T-helper 17 cell (primary cell): ENCODE measurements around the gene CD160. TPM values are rescaled to one million over a fixed set of nuclear protein-coding genes. Genes with fewer than 3 reads are reported as not detected.
A peak's percentile ranks its signal among the peaks of the same experiment; 100 is the strongest.
"Not testable (repeated sequence)": the region's sequence is repeated elsewhere in the genome, so short reads cannot be mapped to it uniquely, and the experiment has no call there.

Experiments
- ATAC-seq: fragments of 150-1000 bp; cut with Tn5 transposase; 2 replicates; pipeline ENCODE4 v1.10.0; 2021; ENCODE audit warnings: mild to moderate bottlenecking, moderate library complexity
- DNase-seq, 3 donors: peaks; one replicate each; pipeline versions ENCODE4 v3.0.0 to v3.0.0-alpha.2; 2020 to 2021
- H3K9me3 ChIP-seq: one replicate; pipeline ENCODE4 v1.7.0; 2013; ENCODE audit warnings: low read length, mild to moderate bottlenecking; ENCODE audit not compliant: control insufficient read depth, poor library complexity, severe bottlenecking
- H3K27ac Mint-ChIP-seq: one replicate; pipeline ENCODE4 v1.8.0; 2022; ENCODE audit warnings: mild to moderate bottlenecking, moderate library complexity, mixed read lengths
- H3K27me3 Mint-ChIP-seq: one replicate; pipeline ENCODE4 v1.8.0; 2022; ENCODE audit warnings: mixed read lengths
- H3K36me3 Mint-ChIP-seq: one replicate; pipeline ENCODE4 v1.8.0; 2022; ENCODE audit warnings: low read depth, mixed read lengths
- H3K4me1 Mint-ChIP-seq: one replicate; pipeline ENCODE4 v1.8.0; 2022; ENCODE audit warnings: mild to moderate bottlenecking, mixed read lengths
- H3K4me3 Mint-ChIP-seq: one replicate; pipeline ENCODE4 v1.8.0; 2022; ENCODE audit warnings: mild to moderate bottlenecking, moderate library complexity, mixed read lengths
- total RNA-seq, 4 donors: library from RNA in 2 of 4; stranded (reverse) in 2 of 4; gene quantifications; one replicate each; pipeline ENCODE4 v1.2.3 and lab custom pipeline; 2022 to 2026

Gene CD160
- total RNA-seq, 2 donors from 2014 or later: 0.20 TPM; not detected in 1

DNA sequence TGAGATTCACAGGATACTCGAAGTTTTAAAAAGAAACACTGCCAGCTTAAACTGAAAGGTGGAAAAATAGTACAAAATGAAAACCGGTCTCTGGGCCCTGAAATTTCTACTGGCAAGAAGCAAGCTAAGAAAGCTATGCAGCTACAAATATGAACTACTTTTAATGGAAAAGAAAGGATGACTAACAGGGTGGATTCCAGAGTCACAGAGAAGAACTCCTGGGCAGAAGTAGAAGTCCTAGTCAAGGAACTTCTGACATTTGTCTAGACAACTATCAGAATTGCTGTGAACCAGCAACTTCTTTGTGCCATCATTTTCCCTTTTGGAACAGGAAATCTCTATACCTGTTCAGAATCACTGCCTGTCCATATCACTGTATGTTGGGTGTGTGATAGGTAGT lies 38.1 kb downstream of the CD160 start:
- no peaks in the 10 kb centered on the region for H3K9me3 ChIP-seq
- DNase-seq: no peak
- ATAC-seq: no peak
- H3K27me3 Mint-ChIP-seq: no peaks in the 10 kb centered on the region
- peaks cover 4% of the 10 kb centered on the region for H3K4me1 Mint-ChIP-seq
- H3K36me3 Mint-ChIP-seq: peaks cover 14% of the 10 kb centered on the region
- H3K27ac Mint-ChIP-seq: no peak overlapping the region
- no peak overlapping the region for H3K4me3 Mint-ChIP-seq

DNA sequence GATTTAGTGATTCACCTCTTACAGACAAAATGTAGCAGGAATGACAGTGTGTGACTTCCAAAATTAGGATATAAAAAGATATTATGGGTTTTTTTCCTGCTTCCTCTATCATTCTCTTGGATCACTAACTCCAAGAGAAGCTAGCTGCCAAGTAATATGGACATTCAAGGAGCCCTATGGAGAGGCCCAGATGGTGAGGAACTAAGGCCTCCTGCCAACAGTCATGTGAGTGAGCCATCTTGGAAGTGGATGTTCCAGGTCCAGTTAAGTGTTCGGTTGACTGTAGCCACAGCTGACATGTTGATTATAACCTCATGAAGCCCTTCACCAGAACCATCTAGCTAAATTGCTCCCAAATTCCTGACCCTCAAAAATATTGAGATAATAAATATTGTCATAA lies 38.8 kb downstream of the CD160 start:
- peaks cover 4% of the 10 kb centered on the region for H3K4me1 Mint-ChIP-seq
- H3K9me3 ChIP-seq: no peaks in the 10 kb centered on the region
- DNase-seq (no peak), ATAC-seq (no peak)
- no peak overlapping the region for H3K4me3 Mint-ChIP-seq
- H3K27ac Mint-ChIP-seq: no peak overlapping the region
- H3K36me3 Mint-ChIP-seq: peaks cover 14% of the 10 kb centered on the region
- H3K27me3 Mint-ChIP-seq: no peaks in the 10 kb centered on the region

DNA sequence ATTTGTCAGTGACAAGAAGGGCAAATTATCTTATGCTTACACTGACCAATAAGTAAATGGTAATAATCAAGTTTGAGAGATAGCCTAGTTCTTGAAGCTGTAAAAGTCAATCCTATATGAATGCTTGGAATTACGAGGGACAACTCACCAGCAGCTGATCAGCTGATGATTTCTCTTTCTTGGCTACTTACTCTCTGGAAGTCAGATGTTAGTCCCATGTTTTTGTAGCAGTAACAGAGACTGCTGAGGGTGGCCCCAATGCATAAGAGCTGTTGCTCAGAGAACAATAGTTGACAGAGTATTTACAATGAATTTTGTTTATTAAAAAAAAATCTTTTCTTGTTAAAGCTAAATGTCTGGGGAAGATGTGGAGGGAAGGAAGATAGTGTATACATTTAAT lies 39.3 kb downstream of the CD160 start:
- ATAC-seq (no peak), DNase-seq (no peak)
- H3K9me3 ChIP-seq: no peaks in the 10 kb centered on the region
- H3K4me3 Mint-ChIP-seq: no peak overlapping the region
- peaks cover 14% of the 10 kb centered on the region for H3K36me3 Mint-ChIP-seq
- H3K27me3 Mint-ChIP-seq: no peaks in the 10 kb centered on the region
- peaks cover 4% of the 10 kb centered on the region for H3K4me1 Mint-ChIP-seq
- no peak overlapping the region for H3K27ac Mint-ChIP-seq

DNA sequence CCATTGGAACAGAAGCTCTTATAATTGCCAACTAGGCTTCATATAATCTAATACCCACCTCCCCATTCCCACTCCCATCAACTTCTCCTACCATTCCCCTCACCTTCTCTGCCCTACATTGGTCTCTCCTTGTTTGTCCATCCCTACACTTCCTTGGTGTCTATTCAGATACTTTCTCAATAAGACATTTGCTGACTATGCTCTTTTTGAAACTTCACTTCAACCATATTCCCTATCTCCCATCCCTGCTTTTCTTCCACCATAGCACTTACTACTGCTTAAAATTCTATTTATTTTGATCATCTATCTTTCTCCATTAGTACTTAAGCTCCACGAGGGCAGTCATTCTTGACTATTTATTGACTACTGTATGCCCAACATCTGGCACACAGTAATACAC lies 40.4 kb downstream of the CD160 start:
- Mint-ChIP-seq H3K27ac (no peak overlapping the region), H3K4me3 (no peak overlapping the region), H3K36me3 (peaks cover 12% of the 10 kb centered on the region), H3K27me3 (no peaks in the 10 kb centered on the region), H3K4me1 (peaks cover 4% of the 10 kb centered on the region)
- H3K9me3 ChIP-seq: no peaks in the 10 kb centered on the region
- ATAC-seq (no peak), DNase-seq (no peak)

DNA sequence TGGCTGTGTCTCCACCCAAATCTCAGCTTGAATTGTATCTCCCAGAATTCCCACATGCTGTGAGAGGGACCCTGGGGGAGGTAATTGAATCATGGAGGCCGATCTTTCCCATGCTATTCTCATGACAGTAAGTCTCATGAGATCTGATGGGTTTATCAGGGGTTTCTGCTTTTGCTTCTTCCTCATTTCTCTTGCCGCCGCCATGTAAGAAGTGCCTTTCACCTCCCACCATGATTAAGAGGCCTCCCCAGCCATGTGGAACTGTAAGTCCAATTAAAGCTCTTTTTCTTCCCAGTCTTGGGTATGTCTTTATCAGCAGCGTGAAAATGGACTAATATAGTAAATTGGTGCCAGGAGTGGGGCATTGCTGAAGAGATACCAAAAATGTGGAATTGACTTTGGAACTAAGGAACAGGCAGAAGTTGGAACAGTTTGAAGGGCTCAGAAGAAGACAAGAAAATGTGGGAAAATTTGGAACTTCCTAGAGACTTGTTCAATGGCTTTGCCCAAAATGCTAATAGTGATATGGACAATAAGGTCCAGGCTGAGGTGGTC lies 41.2 kb downstream of the CD160 start:
- H3K9me3 ChIP-seq, H3K27ac Mint-ChIP-seq, DNase-seq, ATAC-seq, H3K27me3 Mint-ChIP-seq, H3K4me3 Mint-ChIP-seq, H3K4me1 Mint-ChIP-seq: not testable (repeated sequence)
- peaks cover 12% of the 10 kb centered on the region for H3K36me3 Mint-ChIP-seq

DNA sequence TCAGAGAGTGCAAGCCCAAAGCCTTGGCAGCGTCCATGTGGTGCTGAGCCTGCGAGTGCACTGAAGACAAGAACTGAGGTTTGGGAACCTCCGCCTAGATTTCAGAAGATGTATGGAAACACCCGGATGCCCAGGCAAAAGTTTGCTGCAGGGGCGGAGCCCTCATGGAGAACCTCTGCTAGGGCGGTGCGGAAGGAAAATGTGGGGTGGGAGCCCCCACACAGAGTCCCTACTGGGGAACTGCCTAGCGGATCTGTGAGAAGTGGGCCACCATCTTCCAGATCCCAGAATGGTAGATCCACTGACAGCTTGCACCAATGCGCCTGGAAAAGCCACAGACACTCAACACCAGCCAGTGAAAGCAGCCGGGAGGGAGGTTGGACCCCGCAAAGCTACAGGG lies 42.2 kb downstream of the CD160 start:
- H3K4me3 Mint-ChIP-seq, DNase-seq, ATAC-seq, H3K27ac Mint-ChIP-seq, H3K9me3 ChIP-seq, H3K27me3 Mint-ChIP-seq, H3K4me1 Mint-ChIP-seq: not testable (repeated sequence)
- peaks cover 12% of the 10 kb centered on the region for H3K36me3 Mint-ChIP-seq

DNA sequence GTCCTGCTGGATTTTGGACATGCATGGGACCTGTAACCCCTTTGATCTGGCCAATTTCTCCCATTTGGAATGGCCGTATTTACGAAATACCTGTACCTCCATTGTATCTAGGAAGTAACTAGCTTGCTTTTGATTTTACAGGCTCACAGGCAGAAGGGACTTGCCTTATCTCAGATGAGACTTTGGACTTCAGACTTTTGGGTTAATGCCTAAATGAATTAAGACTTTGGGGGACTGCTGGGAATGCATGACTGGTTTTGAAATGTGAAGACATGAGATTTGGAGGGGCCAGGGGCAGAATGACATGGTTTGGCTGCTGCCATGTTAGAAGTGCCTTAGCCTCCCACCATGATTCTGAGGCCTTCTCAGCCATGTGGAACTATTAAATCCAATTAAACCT lies 42.7 kb downstream of the CD160 start:
- DNase-seq, H3K9me3 ChIP-seq, H3K27me3 Mint-ChIP-seq, H3K27ac Mint-ChIP-seq, H3K4me3 Mint-ChIP-seq, ATAC-seq, H3K4me1 Mint-ChIP-seq: not testable (repeated sequence)
- peaks cover 12% of the 10 kb centered on the region for H3K36me3 Mint-ChIP-seq

DNA sequence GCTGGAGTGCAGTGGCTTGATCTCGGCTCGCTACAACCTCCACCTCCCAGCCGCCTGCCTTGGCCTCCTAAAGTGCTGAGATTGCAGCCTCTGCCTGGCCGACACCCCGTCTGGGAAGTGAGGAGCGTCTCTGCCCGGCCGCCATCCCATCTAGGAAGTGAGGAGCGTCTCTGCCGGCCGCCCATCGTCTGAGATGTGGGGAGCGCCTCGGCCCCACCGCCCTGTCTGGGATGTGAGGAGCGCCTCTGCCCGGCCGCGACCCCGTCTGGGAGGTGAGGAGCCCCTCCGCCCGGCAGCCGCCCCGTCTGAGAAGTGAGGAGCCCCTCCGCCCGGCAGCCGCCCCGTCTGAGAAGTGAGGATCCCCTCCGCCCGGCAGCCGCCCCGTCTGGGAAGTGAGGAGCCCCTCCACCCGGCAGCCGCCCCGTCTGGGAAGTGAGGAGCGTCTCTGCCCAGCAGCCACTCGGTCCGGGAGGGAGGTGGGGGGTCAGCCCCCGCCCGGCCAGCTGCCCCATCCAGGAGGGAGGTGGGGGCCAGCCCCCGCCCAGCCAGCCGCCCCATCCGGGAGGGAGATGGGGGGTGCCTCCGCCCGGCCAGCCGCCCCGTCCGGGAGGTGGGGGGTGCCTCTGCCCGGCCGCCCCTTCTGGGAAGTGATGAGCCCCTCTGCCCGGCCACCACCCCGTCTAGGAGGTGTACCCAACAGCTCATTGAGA lies 45.1 kb downstream of the CD160 start:
- H3K9me3 ChIP-seq, ATAC-seq, H3K27ac Mint-ChIP-seq, H3K4me1 Mint-ChIP-seq, H3K27me3 Mint-ChIP-seq, H3K36me3 Mint-ChIP-seq, DNase-seq: not testable (repeated sequence)
- H3K4me3 Mint-ChIP-seq: peak overlapping the region; percentile 25

DNA sequence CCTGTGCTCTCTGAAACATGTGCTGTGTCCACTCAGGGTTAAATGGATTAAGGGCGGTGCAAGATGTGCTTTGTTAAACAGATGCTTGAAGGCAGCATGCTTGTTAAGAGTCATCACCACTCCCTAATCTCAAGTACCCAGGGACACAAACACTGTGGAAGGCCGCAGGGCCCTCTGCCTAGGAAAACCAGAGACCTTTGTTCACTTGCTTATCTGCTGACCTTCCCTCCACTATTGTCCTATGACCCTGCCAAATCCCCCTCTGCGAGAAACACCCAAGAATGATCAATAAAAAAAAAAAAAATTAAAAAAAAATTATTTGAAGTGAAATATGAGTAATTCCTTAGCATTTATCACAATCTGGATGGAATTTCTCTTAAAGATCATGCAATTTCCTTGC lies 45.8 kb downstream of the CD160 start:
- ATAC-seq, DNase-seq, H3K9me3 ChIP-seq, H3K27ac Mint-ChIP-seq, H3K4me1 Mint-ChIP-seq, H3K36me3 Mint-ChIP-seq, H3K27me3 Mint-ChIP-seq, H3K4me3 Mint-ChIP-seq: not testable (repeated sequence)

DNA sequence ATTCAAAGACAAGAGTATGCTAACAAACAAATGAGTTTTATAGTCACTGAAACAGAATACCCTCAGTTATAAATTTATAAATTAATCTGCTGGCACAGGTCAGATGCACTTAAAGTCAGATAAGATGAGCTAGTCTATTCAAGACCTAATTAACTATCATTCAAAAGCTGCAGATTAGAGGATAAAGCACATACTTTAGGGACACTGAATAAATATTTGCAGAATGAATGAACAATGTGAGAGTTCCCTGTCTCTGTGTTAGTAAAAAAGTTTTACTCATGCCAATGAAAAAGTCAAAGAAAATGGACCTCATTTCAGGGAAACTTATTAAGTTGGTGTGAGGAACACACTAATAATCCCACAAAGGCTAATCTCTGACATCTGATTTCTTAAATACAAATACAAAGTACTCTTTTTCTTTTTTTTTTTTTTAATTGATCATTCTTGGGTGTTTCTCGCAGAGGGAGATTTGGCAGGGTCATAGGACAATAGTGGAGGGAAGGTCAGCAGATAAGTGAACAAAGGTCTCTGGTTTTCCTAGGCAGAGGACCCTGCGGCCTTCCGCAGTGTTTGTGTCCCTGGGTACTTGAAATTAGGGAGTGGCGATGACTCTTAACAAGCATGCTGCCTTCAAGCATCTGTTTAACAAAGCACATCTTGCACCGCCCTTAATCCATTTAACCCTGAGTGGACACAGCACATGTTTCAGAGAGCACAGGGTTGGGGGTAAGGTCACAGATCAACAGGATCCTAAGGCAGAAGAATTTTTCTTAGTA lies 46.5 kb downstream of the CD160 start:
- not testable (repeated sequence) for H3K4me1 Mint-ChIP-seq, H3K4me3 Mint-ChIP-seq, ATAC-seq, H3K27me3 Mint-ChIP-seq, H3K27ac Mint-ChIP-seq, H3K36me3 Mint-ChIP-seq, H3K9me3 ChIP-seq, DNase-seq

DNA sequence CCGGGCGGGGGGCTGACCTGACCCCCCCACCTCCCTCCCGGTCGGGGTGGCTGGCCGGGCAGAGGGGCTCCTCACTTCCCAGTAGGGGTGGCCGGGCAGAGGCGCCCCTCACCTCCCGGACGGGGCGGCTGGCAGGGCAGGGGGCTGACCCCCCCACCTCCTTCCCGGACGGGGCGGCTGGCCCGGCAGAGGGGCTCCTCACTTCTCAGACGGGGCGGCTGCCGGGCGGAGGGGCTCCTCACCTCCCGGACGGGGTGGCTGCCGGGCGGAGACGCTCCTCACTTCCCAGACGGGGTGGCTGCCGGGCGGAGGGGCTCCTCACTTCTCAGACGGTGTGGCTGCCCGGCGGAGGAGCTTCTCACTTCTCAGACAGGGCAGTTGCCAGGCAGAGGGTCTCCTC lies 47.6 kb downstream of the CD160 start:
- not testable (repeated sequence) for H3K27me3 Mint-ChIP-seq, DNase-seq, H3K36me3 Mint-ChIP-seq, H3K4me1 Mint-ChIP-seq, ATAC-seq, H3K27ac Mint-ChIP-seq, H3K9me3 ChIP-seq, H3K4me3 Mint-ChIP-seq

DNA sequence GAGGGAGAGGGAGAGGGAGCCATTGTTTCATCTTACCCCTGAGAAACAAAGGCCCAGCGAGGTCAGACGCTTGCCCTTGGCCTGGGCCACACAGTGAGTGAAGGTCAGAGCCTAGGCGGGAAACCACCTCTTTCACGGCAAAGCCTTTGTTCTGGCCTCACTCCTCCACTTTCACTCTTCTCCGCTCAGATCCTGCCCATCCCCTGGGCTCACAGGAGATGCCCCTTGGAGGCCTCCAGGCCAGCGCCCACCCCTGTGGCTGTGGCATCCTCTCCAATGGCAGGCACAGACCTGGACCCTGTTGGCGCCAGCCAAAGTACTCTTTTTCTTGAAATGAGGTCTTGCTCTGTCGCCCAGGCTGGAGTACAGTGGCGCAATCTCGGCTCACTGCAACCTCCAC lies 48.7 kb downstream of the CD160 start:
- not testable (repeated sequence) for H3K36me3 Mint-ChIP-seq, ATAC-seq, H3K4me3 Mint-ChIP-seq, H3K9me3 ChIP-seq, H3K27me3 Mint-ChIP-seq, DNase-seq, H3K4me1 Mint-ChIP-seq, H3K27ac Mint-ChIP-seq

DNA sequence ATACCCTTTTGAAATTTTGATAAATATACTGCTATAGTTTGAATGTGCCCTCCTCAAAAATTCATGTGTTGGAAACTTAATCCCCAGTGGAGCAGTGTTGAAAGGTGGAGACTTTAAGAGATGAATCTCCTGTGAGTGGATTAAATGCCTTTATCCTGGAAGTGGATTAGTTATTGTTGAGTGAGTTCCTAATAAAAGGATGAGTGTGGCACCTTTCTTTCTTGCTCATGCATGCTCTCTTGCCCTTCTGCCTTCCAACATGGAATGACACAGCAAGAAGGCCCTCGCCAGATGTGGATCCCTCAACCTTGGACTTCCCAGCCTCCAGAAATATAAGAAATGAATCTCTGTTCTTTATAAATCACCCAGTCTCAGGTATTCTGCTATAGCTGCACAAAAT lies 51.8 kb downstream of the CD160 start:
- H3K4me1 Mint-ChIP-seq: peaks cover 9% of the 10 kb centered on the region
- H3K4me3 Mint-ChIP-seq: no peak overlapping the region
- peaks cover 5% of the 10 kb centered on the region for H3K36me3 Mint-ChIP-seq
- ATAC-seq (no peak), DNase-seq (no peak)
- no peak overlapping the region for H3K27ac Mint-ChIP-seq
- H3K27me3 Mint-ChIP-seq: no peaks in the 10 kb centered on the region
- no peaks in the 10 kb centered on the region for H3K9me3 ChIP-seq
